Endodermal cell (in vitro differentiated cells): Measurements from ENCODE around the gene HYDIN. TPM values are rescaled to one million over a fixed set of nuclear protein-coding genes. Genes with fewer than 3 reads are reported as not detected.

Experiments
- DNase-seq: peaks from one replicate; pipeline ENCODE4 v3.0.0-alpha.2; 2017
- H3K27ac ChIP-seq: 2 replicates; pipeline ENCODE4 v1.5.1; 2013; ENCODE audit warnings: mild to moderate bottlenecking, low read depth, low read length, moderate library complexity
- H3K27me3 ChIP-seq: 2 replicates; pipeline ENCODE4 v1.6.1; 2013; ENCODE audit warnings: mild to moderate bottlenecking, low read length, moderate library complexity; ENCODE audit not compliant: insufficient read depth, control insufficient read depth, poor library complexity, severe bottlenecking
- H3K36me3 ChIP-seq: 2 replicates; pipeline ENCODE4 v1.7.0; 2013; ENCODE audit warnings: mild to moderate bottlenecking, low read length, moderate library complexity; ENCODE audit not compliant: control insufficient read depth, insufficient read depth
- H3K4me1 ChIP-seq: one replicate; pipeline ENCODE4 v1.7.0; 2013; ENCODE audit warnings: low read length; ENCODE audit not compliant: control insufficient read depth, insufficient read depth
- H3K4me3 ChIP-seq: 2 replicates; pipeline ENCODE4 v1.5.1; 2013; ENCODE audit warnings: mild to moderate bottlenecking, low read length, moderate library complexity
- H3K9ac ChIP-seq: 2 replicates; pipeline ENCODE4 v1.6.1; 2013; ENCODE audit warnings: mild to moderate bottlenecking, low read length, moderate library complexity; ENCODE audit not compliant: poor library complexity, severe bottlenecking; ENCODE audit errors: extremely low read depth
- H3K9me3 ChIP-seq: 2 replicates; pipeline ENCODE4 v1.6.1; 2013; ENCODE audit warnings: mild to moderate bottlenecking, low read length, moderate library complexity; ENCODE audit not compliant: control insufficient read depth
- H3K27ac Mint-ChIP-seq: 2 replicates; pipeline ENCODE4 v1.8.0; 2020; ENCODE audit warnings: mixed read lengths
- H3K27me3 Mint-ChIP-seq: 2 replicates; pipeline ENCODE4 v1.8.0; 2021; ENCODE audit warnings: mild to moderate bottlenecking, mixed read lengths; ENCODE audit not compliant: insufficient read depth
- H3K36me3 Mint-ChIP-seq: 2 replicates; pipeline ENCODE4 v1.8.0; 2020; ENCODE audit warnings: low read depth, mixed read lengths
- H3K4me1 Mint-ChIP-seq: 2 replicates; pipeline ENCODE4 v1.8.0; 2020; ENCODE audit warnings: mixed read lengths
- H3K4me3 Mint-ChIP-seq: 2 replicates; pipeline ENCODE4 v1.8.0; 2020; ENCODE audit warnings: mild to moderate bottlenecking, moderate library complexity, mixed read lengths
- H3K9me3 Mint-ChIP-seq: 2 replicates; pipeline ENCODE4 v1.8.0; 2020; ENCODE audit warnings: mild to moderate bottlenecking, mixed read lengths
- WGBS, 2 experiments: methylation state at CpG; one replicate each; pipeline versions ENCODE4 v1.1.5 to v1.1.7; 2013; ENCODE audit warnings: missing lambda C conversion rate in 2 of 2, mixed read lengths in 1 of 2; ENCODE audit not compliant: insufficient coverage in 1 of 2, insufficient read length in 1 of 2; 5-methylcytosine and 5-hydroxymethylcytosine counted together
- total RNA-seq, 2 donors: library from RNA; stranded (reverse); fragmentation: NEBNext Ultra II Directional in 1 of 2; extraction: Animal tissue kit (Norgen Biotek cat#: 25700) in 1 of 2; gene quantifications; 2 replicates in 1 of 2; 3 replicates in 1 of 2; pipeline ENCODE4 v1.2.1, GENCODE V29; 2021
- TF ChIP-seq, protein P1 (sequence below): fragments of 200-600 bp; sonication (generic); conservative IDR thresholded peaks from 2 replicates; pipeline ENCODE4 v1.5.0; 2021; ENCODE audit warnings: antibody characterized with exemption, mild to moderate bottlenecking

HYDIN gene
- total RNA-seq, 2 donors from 2014 or later: 6.4 to 7.7 TPM

DNA sequence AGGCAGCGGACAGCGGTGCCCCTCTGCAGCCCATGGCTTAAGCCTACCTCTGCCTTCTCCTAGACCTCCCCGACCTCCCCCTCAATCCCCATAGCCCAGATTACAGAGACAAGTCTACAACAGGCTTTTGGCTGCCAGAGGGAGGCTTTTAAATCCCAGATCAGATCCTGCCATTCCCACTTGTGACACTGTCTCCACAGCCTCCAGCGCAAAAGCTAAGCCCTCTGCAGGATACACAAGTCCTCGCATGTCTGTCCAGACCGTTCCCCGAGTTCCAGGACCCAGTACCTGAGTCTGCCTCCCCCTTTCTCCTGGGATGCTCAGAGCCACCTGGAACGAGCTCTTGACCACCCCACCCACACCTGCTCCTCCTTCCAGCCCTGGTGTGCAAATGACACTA is 460.8 kb downstream of the HYDIN start:
- H3K36me3 ChIP-seq: peaks cover 24% of the 10 kb centered on the region
- H3K27ac Mint-ChIP-seq: no peak overlapping the region

DNA sequence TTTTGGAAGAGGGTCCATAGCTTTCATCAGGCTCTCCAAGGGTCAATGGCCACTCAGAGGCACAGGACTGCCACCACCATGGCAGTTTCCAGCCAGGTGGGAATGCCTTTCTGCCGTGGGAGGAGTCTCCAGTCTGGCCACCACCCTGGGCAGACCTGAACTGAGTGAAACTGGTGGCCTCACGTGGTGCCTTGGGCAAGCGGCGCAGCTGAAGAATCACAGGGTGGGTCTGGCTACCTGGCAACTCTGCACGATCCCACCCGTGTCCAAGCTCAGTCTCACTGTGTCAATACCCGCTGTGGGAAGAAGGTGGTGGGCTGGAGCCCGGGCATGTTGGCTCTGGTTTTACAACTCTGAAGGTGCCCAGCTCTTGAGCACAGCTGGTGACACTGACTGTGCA is 461.4 kb downstream of the HYDIN start:
- peaks cover 29% of the 10 kb centered on the region for H3K36me3 Mint-ChIP-seq
- no peak overlapping the region for H3K27ac ChIP-seq

More for the DNA sequence above, 460.8 kb downstream of the HYDIN start:
- H3K36me3 Mint-ChIP-seq: peaks cover 29% of the 10 kb centered on the region
- 94 to 100% methylated on average over 6 to 8 of the region's 8 CpGs for WGBS, 2 experiments
- H3K9me3 ChIP-seq: no peaks in the 10 kb centered on the region
- H3K4me3 Mint-ChIP-seq: no peak overlapping the region
- H3K27me3 ChIP-seq: no peaks in the 10 kb centered on the region
- H3K4me1 ChIP-seq: no peaks in the 10 kb centered on the region
- H3K4me1 Mint-ChIP-seq: no peaks in the 10 kb centered on the region
- H3K9ac ChIP-seq: no peak overlapping the region
- TF ChIP-seq, protein P1, sequence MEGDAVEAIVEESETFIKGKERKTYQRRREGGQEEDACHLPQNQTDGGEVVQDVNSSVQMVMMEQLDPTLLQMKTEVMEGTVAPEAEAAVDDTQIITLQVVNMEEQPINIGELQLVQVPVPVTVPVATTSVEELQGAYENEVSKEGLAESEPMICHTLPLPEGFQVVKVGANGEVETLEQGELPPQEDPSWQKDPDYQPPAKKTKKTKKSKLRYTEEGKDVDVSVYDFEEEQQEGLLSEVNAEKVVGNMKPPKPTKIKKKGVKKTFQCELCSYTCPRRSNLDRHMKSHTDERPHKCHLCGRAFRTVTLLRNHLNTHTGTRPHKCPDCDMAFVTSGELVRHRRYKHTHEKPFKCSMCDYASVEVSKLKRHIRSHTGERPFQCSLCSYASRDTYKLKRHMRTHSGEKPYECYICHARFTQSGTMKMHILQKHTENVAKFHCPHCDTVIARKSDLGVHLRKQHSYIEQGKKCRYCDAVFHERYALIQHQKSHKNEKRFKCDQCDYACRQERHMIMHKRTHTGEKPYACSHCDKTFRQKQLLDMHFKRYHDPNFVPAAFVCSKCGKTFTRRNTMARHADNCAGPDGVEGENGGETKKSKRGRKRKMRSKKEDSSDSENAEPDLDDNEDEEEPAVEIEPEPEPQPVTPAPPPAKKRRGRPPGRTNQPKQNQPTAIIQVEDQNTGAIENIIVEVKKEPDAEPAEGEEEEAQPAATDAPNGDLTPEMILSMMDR: no peak
- no peaks in the 10 kb centered on the region for H3K27me3 Mint-ChIP-seq
- no peaks in the 10 kb centered on the region for H3K9me3 Mint-ChIP-seq
- no peak overlapping the region for H3K4me3 ChIP-seq
- DNase-seq: no peak
- no peak overlapping the region for H3K27ac ChIP-seq

DNA sequence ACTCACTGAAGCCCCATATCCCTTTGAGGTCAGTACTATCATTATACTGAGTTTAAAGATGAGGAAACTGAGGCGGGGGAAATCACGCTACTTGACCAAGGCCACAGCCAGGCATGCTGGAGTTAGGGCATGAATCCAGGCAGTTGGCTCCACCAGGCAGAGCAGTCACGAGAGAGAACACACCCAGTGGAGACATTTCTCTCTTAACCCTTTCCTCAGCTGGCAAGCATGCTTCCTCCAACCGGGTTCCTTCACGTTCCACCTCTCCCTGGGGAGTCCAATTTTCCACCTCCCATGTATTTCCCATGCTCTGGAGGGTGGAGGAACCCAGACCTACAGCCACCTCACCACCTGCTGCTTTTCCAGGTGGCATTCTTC is 462.3 kb downstream of the HYDIN start:
- Mint-ChIP-seq H3K27me3 (no peaks in the 10 kb centered on the region), H3K4me3 (no peak overlapping the region), H3K9me3 (no peaks in the 10 kb centered on the region), H3K4me1 (no peaks in the 10 kb centered on the region), H3K27ac (peak overlapping the region; percentile 44), H3K36me3 (peaks cover 26% of the 10 kb centered on the region)
- H3K36me3 ChIP-seq: peaks cover 23% of the 10 kb centered on the region
- no peak overlapping the region for H3K4me3 ChIP-seq
- 84 to 96% methylated on average over 4 to 5 of the region's 5 CpGs for WGBS, 2 experiments
- no peaks in the 10 kb centered on the region for H3K27me3 ChIP-seq
- H3K9me3 ChIP-seq: no peaks in the 10 kb centered on the region
- no peak overlapping the region for H3K9ac ChIP-seq
- no peak for DNase-seq
- TF ChIP-seq, protein P1: no peak
- no peaks in the 10 kb centered on the region for H3K4me1 ChIP-seq
- H3K27ac ChIP-seq: no peak overlapping the region

More for the DNA sequence above, 461.4 kb downstream of the HYDIN start:
- Mint-ChIP-seq H3K4me3 (no peak overlapping the region), H3K4me1 (no peaks in the 10 kb centered on the region), H3K27ac (no peak overlapping the region), H3K9me3 (no peaks in the 10 kb centered on the region), H3K27me3 (no peaks in the 10 kb centered on the region)
- WGBS, 2 experiments: 93 to 97% methylated on average over 8 of the region's 8 CpGs
- TF ChIP-seq, protein P1: no peak
- no peak overlapping the region for H3K4me3 ChIP-seq
- no peak for DNase-seq
- no peaks in the 10 kb centered on the region for H3K27me3 ChIP-seq
- H3K9me3 ChIP-seq: no peaks in the 10 kb centered on the region
- no peaks in the 10 kb centered on the region for H3K4me1 ChIP-seq
- peaks cover 23% of the 10 kb centered on the region for H3K36me3 ChIP-seq
- no peak overlapping the region for H3K9ac ChIP-seq
